H1 (cell line): ENCODE results near the gene CACNA1A. TPM values are rescaled to one million over a fixed set of nuclear protein-coding genes. Genes with fewer than 3 reads are reported as not detected.

Experiments
- HDAC2 ChIP-seq, 2 experiments: fragments of 300-600 bp in 1 of 2; sonication (generic) in 1 of 2; IDR thresholded peaks; 2 replicates each; pipeline ENCODE4 v1.6.1; 2011 to 2012; ENCODE audit warnings: low read depth in 2 of 2, low read length in 2 of 2, mild to moderate bottlenecking in 2 of 2, moderate library complexity in 2 of 2, borderline replicate concordance in 1 of 2, inconsistent platforms in 1 of 2
- POLR2AphosphoS5 ChIP-seq: IDR thresholded peaks from 2 replicates; pipeline ENCODE4 v1.6.1; 2011; ENCODE audit warnings: low read depth, low read length
- polyA plus RNA-seq, 7 experiments: library from polyadenylated mRNA; depleted of rRNA in 3 of 7; stranded (reverse) in 5 of 7; unstranded in 2 of 7; fragments of >200 nt in 5 of 7; fragments of 200-250 nt in 2 of 7; gene quantifications; 1 replicate in 5 of 7; 2 replicates in 1 of 7; 4 replicates in 1 of 7; pipeline versions ENCODE4 v1.2.1 to v1.2.3, GENCODE V29; 2011 to 2013; ENCODE audit warnings: missing spikeins in 2 of 7, mixed read lengths in 2 of 7
- total RNA-seq: library from RNA; stranded (reverse); fragmentation: NEBNext Ultra II Directional; extraction: Animal tissue kit (Norgen Biotek cat#: 25700); gene quantifications from 2 replicates; pipeline ENCODE4 v1.2.1, GENCODE V29; 2021

The CACNA1A gene
- total and polyA plus RNA-seq, 2 of the 8 experiments (the other 6 are each of a cell fraction or from before 2014, with no cell fraction given) = 10.7 to 25.3 TPM

DNA sequence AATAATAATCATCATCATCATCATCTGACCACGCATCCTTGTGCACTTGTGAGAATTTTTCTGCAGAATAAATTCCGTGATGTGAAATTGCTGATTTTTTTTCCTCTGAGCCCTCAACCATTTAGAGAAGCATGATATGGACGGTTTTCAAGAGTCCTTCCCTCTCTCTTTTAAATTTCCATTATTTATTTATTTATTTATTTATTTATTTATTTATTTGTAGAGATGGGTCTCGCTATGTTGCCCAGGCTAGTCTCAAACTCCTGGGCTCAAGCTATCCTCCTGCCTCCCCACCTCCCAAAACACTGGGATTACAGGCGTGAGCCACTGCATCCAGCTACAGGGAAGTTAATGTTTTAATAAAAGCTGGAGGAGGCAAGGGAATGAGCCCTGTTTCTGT lies 39.6 kb downstream of the CACNA1A start (continued):
- no peak for TF ChIP-seq HDAC2 (IDR thresholded peaks at IDR 0.05; ENCODE audit: borderline replicate concordance in 1 of 2, low read depth in 2 of 2, low read length in 2 of 2)
- no peak for TF ChIP-seq POLR2AphosphoS5
